Uterus (tissue), 4 donors: Measurements from ENCODE around the gene M1AP. TPM values are rescaled to one million over a fixed set of nuclear protein-coding genes. Genes with fewer than 3 reads are reported as not detected.

Experiments used
- DNase-seq, 2 donors: peaks; one replicate each; pipeline ENCODE4 v3.0.0-alpha.2; 2019 to 2020
- H3K27ac ChIP-seq, 2 donors: fragments of 200-600 bp; sonication (generic); 1 replicate in 1 of 2; 2 replicates in 1 of 2; pipeline ENCODE4 v1.5.1; 2016 to 2018
- H3K27me3 ChIP-seq, 2 donors: fragments of 200-600 bp; sonication (generic); one replicate each; pipeline ENCODE4 v1.5.1; 2018 to 2019; ENCODE audit warnings: control low read depth in 1 of 2
- H3K36me3 ChIP-seq, 2 donors: fragments of 200-600 bp; sonication (generic); one replicate each; pipeline ENCODE4 v1.5.1; 2019; ENCODE audit warnings: control low read depth in 1 of 2
- H3K4me1 ChIP-seq, 2 donors: fragments of 200-600 bp; sonication (generic); one replicate each; pipeline ENCODE4 v1.5.1; 2018 to 2019; ENCODE audit warnings: control low read depth in 1 of 2
- H3K4me3 ChIP-seq, 2 donors: fragments of 200-600 bp; sonication (generic); 1 replicate in 1 of 2; 2 replicates in 1 of 2; pipeline ENCODE4 v1.5.1; 2018 to 2019; ENCODE audit warnings: mild to moderate bottlenecking in 1 of 2
- H3K9me3 ChIP-seq, 2 donors: fragments of 200-600 bp; sonication (generic); one replicate each; pipeline ENCODE4 v1.5.1; 2019; ENCODE audit warnings: control low read depth in 1 of 2
- CTCF ChIP-seq, 4 experiments: fragments of 200-600 bp in 2 of 4; fragments of 450-650 bp in 2 of 4; sonication (generic) in 2 of 4; IDR thresholded peaks; one replicate each; pipeline ENCODE4 v1.5.1; 2016 to 2019; ENCODE audit warnings: antibody characterized with exemption in 4 of 4, mild to moderate bottlenecking in 2 of 4, moderate library complexity in 1 of 4
- POLR2A ChIP-seq, 2 donors: fragments of 450-650 bp; IDR thresholded peaks; one replicate each; pipeline ENCODE4 v1.6.1; 2016; ENCODE audit warnings: antibody characterized with exemption in 2 of 2, mild to moderate bottlenecking in 1 of 2, moderate library complexity in 1 of 2
- intact Hi-C: fragments of 100-400 bp; cut with DNase I; formaldehyde crosslinking; loops from one replicate; pipeline ENCODE4 v1.15.1; 2023; ENCODE audit warnings: low total_unique reads
- total RNA-seq, 4 donors: library from RNA; depleted of rRNA in 3 of 4; stranded (reverse); fragments of >200 nt in 3 of 4; gene quantifications; one replicate each; pipeline versions ENCODE4 v1.1.0 to v1.2.4, GENCODE V29; 2014 to 2023
- donor health status: DM: yes; HTN: yes; CAD: no.

Gene M1AP
- total RNA-seq, 4 donors from 2014 or later, result 0.49 to 0.76 TPM; not detected in 2

GRCh38 chr2:74602586-74603281 is 45.4 kb downstream of the M1AP start:
- no peaks in the 10 kb centered on the region for H3K4me1 ChIP-seq
- no peaks in the 10 kb centered on the region for H3K27me3 ChIP-seq
- H3K27ac ChIP-seq, result no peak overlapping the region
- no peaks in the 10 kb centered on the region for H3K36me3 ChIP-seq
- H3K9me3 ChIP-seq, result no peaks in the 10 kb centered on the region
- no peak for DNase-seq
- no peak overlapping the region for H3K4me3 ChIP-seq
- intact Hi-C loops, result no loop called here
- TF ChIP-seq CTCF (IDR thresholded peaks at IDR 0.05), result no peak
- no peak for TF ChIP-seq POLR2A (IDR thresholded peaks at IDR 0.05)

GRCh38 chr2:74599676-74600075 is 48.5 kb downstream of the M1AP start:
- no peak for TF ChIP-seq CTCF (IDR thresholded peaks at IDR 0.05)
- TF ChIP-seq POLR2A (IDR thresholded peaks at IDR 0.05), result no peak
- Histone ChIP-seq H3K4me3 (no peak overlapping the region), H3K9me3 (no peaks in the 10 kb centered on the region), H3K27me3 (no peaks in the 10 kb centered on the region), H3K27ac (no peak overlapping the region), H3K36me3 (no peaks in the 10 kb centered on the region), H3K4me1 (no peaks in the 10 kb centered on the region)
- DNase-seq, result no peak
- intact Hi-C loops, result no loop called here

- Histone ChIP-seq H3K4me3 (no peak overlapping the region), H3K36me3 (no peaks in the 10 kb centered on the region), H3K27me3 (peaks cover 0 to 7% of the 10 kb centered on the region in 2 donors), H3K27ac (no peak overlapping the region), H3K4me1 (no peaks in the 10 kb centered on the region), H3K9me3 (no peaks in the 10 kb centered on the region)
- intact Hi-C loops, result no loop called here
- no peak for TF ChIP-seq POLR2A (IDR thresholded peaks at IDR 0.05)
- no peak for DNase-seq
These were observed 50.7 kb downstream of the M1AP start for GRCh38 chr2:74597410-74597809.

GRCh38 chr2:74596584-74596983 is 51.5 kb downstream of the M1AP start:
- Histone ChIP-seq H3K36me3 (no peaks in the 10 kb centered on the region), H3K27me3 (peaks cover 0 to 7% of the 10 kb centered on the region in 2 donors), H3K27ac (no peak overlapping the region), H3K4me3 (no peak overlapping the region), H3K4me1 (no peaks in the 10 kb centered on the region), H3K9me3 (no peaks in the 10 kb centered on the region)
- TF ChIP-seq CTCF (IDR thresholded peaks at IDR 0.05) (no peak), POLR2A (IDR thresholded peaks at IDR 0.05) (no peak)
- DNase-seq, result no peak
- intact Hi-C loops, result no loop called here

GRCh38 chr2:74593826-74594772 is 54.0 kb downstream of the M1AP start:
- no peak for DNase-seq
- Histone ChIP-seq H3K4me1 (no peaks in the 10 kb centered on the region), H3K36me3 (no peaks in the 10 kb centered on the region), H3K9me3 (no peaks in the 10 kb centered on the region), H3K4me3 (no peak overlapping the region), H3K27me3 (peaks cover 0 to 7% of the 10 kb centered on the region in 2 donors), H3K27ac (no peak overlapping the region)
- no peak for TF ChIP-seq CTCF (IDR thresholded peaks at IDR 0.05)
- no peak for TF ChIP-seq POLR2A (IDR thresholded peaks at IDR 0.05)
- intact Hi-C loops, result no loop called here
